ENCODE data around the gene SPTBN5. TPM values are rescaled to one million over a fixed set of nuclear protein-coding genes. Genes with fewer than 3 reads are reported as not detected.

SPTBN5 gene
- total RNA-seq, 4 donors from 2014 or later, result 1.3 to 3.3 (median 2.0) TPM

- no peak for TF ChIP-seq POLR2A (IDR thresholded peaks at IDR 0.05)
- no peak for TF ChIP-seq CTCF (IDR thresholded peaks at IDR 0.05)
- intact Hi-C loops (cut with DNase I; ENCODE audit: low total_unique reads), result no loop called here
- no peak overlapping the region for H3K4me3 ChIP-seq (ENCODE audit: low read depth, poor library complexity, severe bottlenecking)
- WGBS, 2 donors, result 75 to 85% methylated on average over 9 to 10 of the region's 10 CpGs
- DNase-seq (ENCODE audit: low spot score in 2 of 2), result no peak
Observed at GRCh38 chr15:41853831-41854230, 40.0 kb downstream of the SPTBN5 start.

- intact Hi-C loops (cut with DNase I; ENCODE audit: low total_unique reads), result no loop called here
- H3K4me3 ChIP-seq (ENCODE audit: low read depth, poor library complexity, severe bottlenecking), result no peak overlapping the region
- no peak for DNase-seq (ENCODE audit: low spot score in 2 of 2)
- no peak for TF ChIP-seq POLR2A (IDR thresholded peaks at IDR 0.05)
- TF ChIP-seq CTCF (IDR thresholded peaks at IDR 0.05), result no peak
- WGBS, 2 donors, result 68 to 82% methylated on average over 10 to 11 of the region's 17 CpGs
Observed at GRCh38 chr15:41852736-41853590, 40.9 kb downstream of the SPTBN5 start.

- no peak for DNase-seq (ENCODE audit: low spot score in 2 of 2)
- intact Hi-C loops (cut with DNase I; ENCODE audit: low total_unique reads), result no loop called here
- 82 to 84% methylated on average over 4 to 8 of the region's 8 CpGs for WGBS, 2 donors
- TF ChIP-seq CTCF (IDR thresholded peaks at IDR 0.05), result no peak
- no peak for TF ChIP-seq POLR2A (IDR thresholded peaks at IDR 0.05)
- no peak overlapping the region for H3K4me3 ChIP-seq (ENCODE audit: low read depth, poor library complexity, severe bottlenecking)
Observed at GRCh38 chr15:41851755-41852370, 42.0 kb downstream of the SPTBN5 start.

GRCh38 chr15:41851167-41851523 is 42.7 kb downstream of the SPTBN5 start:
- H3K4me3 ChIP-seq (ENCODE audit: low read depth, poor library complexity, severe bottlenecking), result no peak overlapping the region
- intact Hi-C loops (cut with DNase I; ENCODE audit: low total_unique reads), result no loop called here
- WGBS, 2 donors, result 42 to 51% methylated on average over 11 of the region's 11 CpGs
- TF ChIP-seq CTCF (IDR thresholded peaks at IDR 0.05) (no peak), POLR2A (IDR thresholded peaks at IDR 0.05) (no peak)
- DNase-seq (ENCODE audit: low spot score in 2 of 2), result no peak

- WGBS, 2 donors, result 79 to 80% methylated on average over 16 of the region's 16 CpGs
- no peak overlapping the region for H3K4me3 ChIP-seq (ENCODE audit: low read depth, poor library complexity, severe bottlenecking)
- intact Hi-C loops (cut with DNase I; ENCODE audit: low total_unique reads), result no loop called here
- no peak for DNase-seq (ENCODE audit: low spot score in 2 of 2)
- TF ChIP-seq POLR2A (IDR thresholded peaks at IDR 0.05) (no peak), CTCF (IDR thresholded peaks at IDR 0.05) (no peak)
Observed at GRCh38 chr15:41850482-41851166, 43.2 kb downstream of the SPTBN5 start.
